GM12878 (cell line): ENCODE results near the gene BOD1L1. TPM values are rescaled to one million over a fixed set of nuclear protein-coding genes. Genes with fewer than 3 reads are reported as not detected.

Experiments
- ATAC-seq: fragments of 200-7000 bp; cut with Tn5 transposase; 3 replicates; pipeline ENCODE4 v1.9.1; 2020; ENCODE audit warnings: mild to moderate bottlenecking, moderate library complexity
- BruUV-seq: library from RNA; stranded (reverse); fragments of 400-500 nt; replicated peaks from 2 replicates; lab custom pipeline; 2021; lab: Mats Ljungman, UMichigan
- CTCF ChIA-PET: fragments of 300-600 bp; sonication (Branson Sonifier 250); formaldehyde crosslinking; extraction: SDS; loops from one replicate; lab custom pipeline; 2021; ENCODE audit warnings: inconsistent platforms; lab: Yijun Ruan, JAX
- POLR2A ChIA-PET: fragments of 350-600 bp; formaldehyde crosslinking; extraction: SDS; loops from one replicate; lab custom pipeline; 2021; ENCODE audit warnings: inconsistent platforms; lab: Charles Lee
- RAD21 ChIA-PET: fragments of 300-600 bp; sonication (Branson Sonifier 250); formaldehyde crosslinking; loops from one replicate; lab custom pipeline; 2023; ENCODE audit warnings: antibody characterized with exemption; ENCODE audit not compliant: unreplicated experiment; lab: Charles Lee
- SMC1A ChIA-PET: fragments of 300-600 bp; sonication (Branson Sonifier 250); formaldehyde crosslinking; loops from one replicate; lab custom pipeline; 2023; ENCODE audit not compliant: unreplicated experiment, uncharacterized antibody; lab: Charles Lee
- DNase-seq: peaks from one replicate; pipeline ENCODE4 v3.0.0-alpha.2; 2011; ENCODE audit warnings: low read depth, low spot score
- FAIRE-seq: peaks from 3 replicates; lab custom pipeline; 2011; peaks lifted over from hg19 to GRCh38; lab: Jason Lieb, UNC
- H2AFZ ChIP-seq: 2 replicates; pipeline ENCODE4 v1.6.0; 2011; ENCODE audit warnings: low read depth, low read length, control low read depth; ENCODE audit not compliant: control insufficient read depth
- H3K27ac ChIP-seq: 2 replicates; pipeline ENCODE4 v1.5.1; 2011; ENCODE audit warnings: control low read depth; ENCODE audit not compliant: control insufficient read depth, insufficient read depth
- H3K27me3 ChIP-seq, 2 experiments: replicated peaks in 1 of 2; 2 replicates each; pipeline versions ENCODE4 v1.6.0 to v1.6.1; 2011; ENCODE audit warnings: low read length in 1 of 2; ENCODE audit not compliant: control insufficient read depth in 2 of 2, insufficient read depth in 2 of 2
- H3K36me3 ChIP-seq, 2 experiments: 2 replicates each; pipeline ENCODE4 v1.5.1; 2011; ENCODE audit warnings: low read length in 1 of 2; ENCODE audit not compliant: control insufficient read depth in 2 of 2, insufficient read depth in 2 of 2
- H3K4me1 ChIP-seq: 2 replicates; pipeline ENCODE4 v1.6.1; 2011; ENCODE audit warnings: mild to moderate bottlenecking, low read length, moderate library complexity, mixed read lengths; ENCODE audit not compliant: control insufficient read depth, insufficient read depth
- H3K4me2 ChIP-seq: 2 replicates; pipeline ENCODE4 v1.6.0; 2011; ENCODE audit warnings: control low read depth; ENCODE audit not compliant: control insufficient read depth, insufficient read depth
- H3K4me3 ChIP-seq: fragments of 200-600 bp; sonication (generic); 2 replicates; pipeline ENCODE4 v1.5.1; 2016
- H3K79me2 ChIP-seq: 2 replicates; pipeline ENCODE4 v1.6.0; 2011; ENCODE audit warnings: low read length; ENCODE audit not compliant: control insufficient read depth, insufficient read depth
- H3K9ac ChIP-seq: 2 replicates; pipeline ENCODE4 v1.8.0; 2011; ENCODE audit warnings: low read length, control low read depth, mixed read lengths; ENCODE audit not compliant: control insufficient read depth, insufficient read depth
- H3K9me3 ChIP-seq: replicated peaks from 3 replicates; pipeline ENCODE4 v1.5.1; 2011; ENCODE audit warnings: mild to moderate bottlenecking, low read length; ENCODE audit not compliant: control insufficient read depth, insufficient read depth
- H4K20me1 ChIP-seq: 2 replicates; pipeline ENCODE4 v1.6.0; 2011; ENCODE audit not compliant: control insufficient read depth, insufficient read depth
- ETV6 ChIP-seq, 2 experiments: fragments of 450-650 bp in 1 of 2; IDR thresholded peaks in 1 of 2; conservative IDR thresholded peaks in 1 of 2; 2 replicates each; pipeline ENCODE4 v1.6.1; 2014; ENCODE audit warnings: antibody characterized with exemption in 1 of 2, borderline replicate concordance in 1 of 2, low read depth in 1 of 2, mild to moderate bottlenecking in 1 of 2, moderate library complexity in 1 of 2
- HDAC6 ChIP-seq: fragments of 200-600 bp; sonication (generic); IDR thresholded peaks from one replicate; pipeline ENCODE4 v1.8.0; 2017; ENCODE audit warnings: antibody characterized with exemption; ENCODE audit not compliant: unreplicated experiment
- KLF5 ChIP-seq: fragments of 450-650 bp; IDR thresholded peaks from 2 replicates; pipeline ENCODE4 v1.6.1; 2014; ENCODE audit warnings: mild to moderate bottlenecking; ENCODE audit not compliant: partially characterized antibody
- MYC ChIP-seq: IDR thresholded peaks from 2 replicates; pipeline ENCODE4 v1.6.1; 2011; ENCODE audit warnings: mild to moderate bottlenecking, low read length, moderate library complexity, inconsistent platforms; ENCODE audit not compliant: insufficient read depth, insufficient replicate concordance, insufficient read length, severe bottlenecking
- SMAD5 ChIP-seq: IDR thresholded peaks from 2 replicates; pipeline ENCODE4 v1.6.1; 2016; ENCODE audit warnings: antibody characterized with exemption, low read depth
- ZNF384 ChIP-seq: IDR thresholded peaks from 2 replicates; pipeline ENCODE4 v1.6.1; 2012; ENCODE audit warnings: low read depth, mild to moderate bottlenecking, low read length, improper control_type of control experiment, borderline replicate concordance
- WGBS: methylation state at CpG from one replicate; pipeline ENCODE4 v1.1.6; 2016; ENCODE audit warnings: low lambda C conversion rate; ENCODE audit not compliant: insufficient replicate concordance, insufficient coverage; ENCODE audit errors: missing lambda C conversion rate; 5-methylcytosine and 5-hydroxymethylcytosine counted together
- in situ Hi-C: fragments of 300-500 bp; cut with MboI; formaldehyde crosslinking; loops from 9 replicates; pipeline ENCODE4 v1.14.3; 2018; ENCODE audit warnings: mixed read lengths
- intact Hi-C: fragments of 100-400 bp; cut with micrococcal nuclease; formaldehyde crosslinking; loops from one replicate; pipeline ENCODE4 v1.14.2; 2022; ENCODE audit not compliant: unreplicated experiment
- polyA plus RNA-seq, 11 experiments: library from polyadenylated mRNA; depleted of rRNA in 4 of 11; unstranded in 6 of 11; stranded (reverse) in 5 of 11; fragments of >200 nt; fragmentation: Nextera tagmentation in 4 of 11; fragmentation: Illumina TruSeq in 1 of 11; extraction: Ambion mirVana in 4 of 11; extraction: Trizol in 1 of 11; gene quantifications; 1 replicate in 1 of 11; 2 replicates in 10 of 11; pipeline versions ENCODE4 v1.2.1 to v1.2.3, GENCODE V29; 2011 to 2016; ENCODE audit warnings: inconsistent platforms in 2 of 11, missing spikeins in 2 of 11, low read depth in 1 of 11
- total RNA-seq, 4 experiments: library from RNA; depleted of rRNA in 3 of 4; stranded (reverse); fragments of >200 nt in 3 of 4; fragmentation: Illumina TruSeq in 1 of 4; extraction: Trizol in 1 of 4; gene quantifications; 2 replicates each; pipeline versions ENCODE4 v1.2.1 to v1.2.3, GENCODE V29; 2013 to 2021
- TF ChIP-seq, protein P1 (sequence below): fragments of 450-650 bp; formaldehyde crosslinking; IDR thresholded peaks from 2 replicates; pipeline ENCODE4 v1.5.0; 2022; ENCODE audit warnings: mild to moderate bottlenecking, missing genetic modification characterization

The BOD1L1 gene
- total and polyA plus RNA-seq, 10 of the 15 experiments (the other 5 are each of a cell fraction or from before 2014, with no cell fraction given) = 6.8 to 41.6 (median 24.3) TPM

DNA sequence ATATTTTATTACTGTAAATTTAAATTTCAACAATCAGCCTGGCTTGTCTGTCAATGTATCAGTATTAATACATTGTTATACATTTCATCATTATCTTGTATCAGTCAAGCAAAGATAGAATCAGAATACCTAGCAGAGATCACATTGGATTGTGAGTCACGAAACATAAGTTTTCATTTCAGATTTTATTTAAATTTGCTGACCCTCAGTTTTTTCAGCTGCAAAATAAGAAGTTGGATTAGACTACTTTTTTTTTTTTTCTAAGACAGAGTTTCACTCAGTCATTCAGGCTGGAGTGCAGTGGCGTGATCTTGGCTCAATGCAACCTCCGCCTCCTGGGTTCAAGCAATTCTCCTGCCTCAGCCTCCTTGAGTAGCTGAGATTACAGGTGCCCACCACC, 49.9 kb downstream of the BOD1L1 start:
- Histone ChIP-seq H3K79me2 (no peaks in the 10 kb centered on the region), H3K9me3 (no peaks in the 10 kb centered on the region), H3K36me3 (peaks cover 5 to 11% of the 10 kb centered on the region in 2 experiments; a peak in 3 of 4 replicates), H3K4me3 (no peak overlapping the region), H3K27me3 (no peaks in the 10 kb centered on the region), H3K9ac (no peak overlapping the region), H3K4me2 (no peak overlapping the region), H4K20me1 (no peaks in the 10 kb centered on the region), H3K4me1 (no peaks in the 10 kb centered on the region), H3K27ac (no peak overlapping the region), H2AFZ (no peak overlapping the region)
- BruUV-seq = no TSS peak
- ATAC-seq = no peak
- ChIA-PET CTCF (no interaction called here), SMC1A (interaction anchor here (1.0 kb wide), 1 partner anchor 56 kb away, joined by 3 read pairs; no protein-coding TSS in a partner anchor), RAD21 (no interaction called here), POLR2A (no interaction called here)
- FAIRE-seq = no peak
- intact Hi-C loops (no loop called here), in situ Hi-C loops (no loop called here)
- WGBS = 100% methylated on average over 3 of the region's 3 CpGs
- no peak for DNase-seq
- TF ChIP-seq, protein P1, sequence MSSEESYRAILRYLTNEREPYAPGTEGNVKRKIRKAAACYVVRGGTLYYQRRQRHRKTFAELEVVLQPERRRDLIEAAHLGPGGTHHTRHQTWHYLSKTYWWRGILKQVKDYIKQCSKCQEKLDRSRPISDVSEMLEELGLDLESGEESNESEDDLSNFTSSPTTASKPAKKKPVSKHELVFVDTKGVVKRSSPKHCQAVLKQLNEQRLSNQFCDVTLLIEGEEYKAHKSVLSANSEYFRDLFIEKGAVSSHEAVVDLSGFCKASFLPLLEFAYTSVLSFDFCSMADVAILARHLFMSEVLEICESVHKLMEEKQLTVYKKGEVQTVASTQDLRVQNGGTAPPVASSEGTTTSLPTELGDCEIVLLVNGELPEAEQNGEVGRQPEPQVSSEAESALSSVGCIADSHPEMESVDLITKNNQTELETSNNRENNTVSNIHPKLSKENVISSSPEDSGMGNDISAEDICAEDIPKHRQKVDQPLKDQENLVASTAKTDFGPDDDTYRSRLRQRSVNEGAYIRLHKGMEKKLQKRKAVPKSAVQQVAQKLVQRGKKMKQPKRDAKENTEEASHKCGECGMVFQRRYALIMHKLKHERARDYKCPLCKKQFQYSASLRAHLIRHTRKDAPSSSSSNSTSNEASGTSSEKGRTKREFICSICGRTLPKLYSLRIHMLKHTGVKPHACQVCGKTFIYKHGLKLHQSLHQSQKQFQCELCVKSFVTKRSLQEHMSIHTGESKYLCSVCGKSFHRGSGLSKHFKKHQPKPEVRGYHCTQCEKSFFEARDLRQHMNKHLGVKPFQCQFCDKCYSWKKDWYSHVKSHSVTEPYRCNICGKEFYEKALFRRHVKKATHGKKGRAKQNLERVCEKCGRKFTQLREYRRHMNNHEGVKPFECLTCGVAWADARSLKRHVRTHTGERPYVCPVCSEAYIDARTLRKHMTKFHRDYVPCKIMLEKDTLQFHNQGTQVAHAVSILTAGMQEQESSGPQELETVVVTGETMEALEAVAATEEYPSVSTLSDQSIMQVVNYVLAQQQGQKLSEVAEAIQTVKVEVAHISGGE (CRISPR knock-in tag) = no peak
- TF ChIP-seq MYC (no peak), HDAC6 (no peak), ZNF384 (no peak), KLF5 (no peak), SMAD5 (no peak), ETV6 (conservative IDR thresholded peaks at IDR 0.05 in 1 of 2, IDR thresholded peaks at IDR 0.05 in 1 of 2; ENCODE audit: borderline replicate concordance in 1 of 2, low read depth in 1 of 2) (no peak)
